GM19193 (cell line): ENCODE measurements around the gene GEMIN8.

Experiments
- POLR2A ChIP-seq: IDR thresholded peaks from 4 replicates; pipeline ENCODE4 v1.6.1; 2011; ENCODE audit not compliant: insufficient read depth, insufficient read length; ENCODE audit errors: extremely low read depth

Gene GEMIN8

DNA sequence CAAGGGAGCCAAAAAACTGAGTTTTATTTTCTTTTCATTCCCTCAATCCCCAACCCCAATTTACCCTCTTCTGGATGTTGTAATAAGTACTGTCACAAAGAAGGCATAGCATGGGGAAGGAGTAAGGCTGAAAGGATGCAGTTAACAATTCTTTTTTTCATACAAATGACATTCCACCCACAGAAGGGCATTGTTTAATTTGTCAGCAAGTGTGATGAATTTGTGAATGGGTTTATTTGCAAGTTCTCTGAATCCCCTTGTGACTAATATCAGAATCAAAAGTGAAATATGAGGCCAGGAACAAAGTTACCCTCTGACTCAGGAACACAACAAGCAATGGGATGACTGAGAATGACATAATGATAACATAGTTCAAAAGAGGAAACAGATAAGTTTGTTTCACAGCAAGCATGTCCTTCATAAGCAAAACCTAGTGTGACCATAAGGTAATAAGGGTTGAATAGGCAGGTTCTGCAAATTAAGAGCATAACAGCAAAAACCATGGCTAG lies 2.1 kb downstream of the GEMIN8 start:
- TF ChIP-seq POLR2A: no peak

GRCh38 chrX:14027036-14027435 lies 2.7 kb downstream of the GEMIN8 start:
- no peak for TF ChIP-seq POLR2A

DNA sequence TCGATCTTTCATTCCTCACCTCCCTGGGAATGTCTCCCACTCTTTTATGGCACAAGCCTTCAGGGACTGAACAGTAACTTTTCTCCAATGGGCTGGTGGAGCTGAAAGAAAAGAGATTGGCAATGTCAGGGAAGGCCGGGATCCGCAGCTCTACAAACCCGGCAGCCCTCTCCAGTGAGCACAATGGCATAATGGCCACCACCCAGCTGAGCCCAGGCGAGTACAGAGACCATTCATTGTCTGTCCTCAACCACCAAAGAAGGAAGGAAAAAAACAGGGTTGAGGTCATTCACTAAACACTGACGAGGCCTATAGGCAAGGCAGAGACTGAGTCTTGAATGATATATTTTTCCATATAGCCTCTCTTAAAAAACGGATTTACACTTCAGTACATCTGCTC lies 3.6 kb downstream of the GEMIN8 start:
- TF ChIP-seq POLR2A: no peak

- no peak for TF ChIP-seq POLR2A
Measured at GRCh38 chrX:14022019-14022418, 7.7 kb downstream of the GEMIN8 start.

DNA sequence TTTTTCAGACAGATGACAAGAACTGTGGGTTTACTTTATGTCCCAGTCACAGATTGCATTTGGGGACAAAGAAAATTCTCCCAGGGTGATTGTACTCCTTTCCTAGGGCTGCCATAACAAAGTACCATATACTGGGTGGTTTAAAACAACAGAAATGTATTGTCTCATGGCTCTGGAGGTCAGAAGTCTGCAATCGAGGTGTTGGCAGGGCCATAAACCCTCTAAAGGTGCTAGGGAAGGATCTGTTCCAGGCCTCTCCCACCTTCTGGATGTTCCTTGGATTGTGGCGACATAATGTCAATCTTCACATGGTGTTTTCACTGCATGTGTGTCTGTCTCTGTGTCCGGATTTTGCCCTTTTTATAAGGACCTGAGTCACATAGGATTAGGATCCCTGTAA lies 12.3 kb downstream of the GEMIN8 start:
- no peak for TF ChIP-seq POLR2A

DNA sequence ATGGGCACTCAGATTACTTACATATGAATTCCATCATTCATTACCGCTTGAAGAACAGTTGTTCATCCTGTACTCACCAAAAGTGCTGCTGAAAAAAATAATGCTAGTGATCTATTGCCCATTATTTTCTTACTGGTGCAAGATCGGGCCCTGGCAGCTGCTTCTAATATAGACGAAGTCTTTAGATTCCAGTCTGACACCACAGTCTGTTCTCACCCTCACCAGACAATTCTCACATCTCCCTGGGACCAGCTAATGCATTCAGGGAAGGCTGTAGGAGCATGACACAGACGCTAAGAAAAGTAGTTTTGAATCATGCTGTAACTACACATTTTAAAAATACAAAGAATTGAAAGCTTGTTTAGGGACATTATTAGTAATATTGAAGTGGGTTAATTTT lies 13.8 kb downstream of the GEMIN8 start:
- TF ChIP-seq POLR2A: no peak

GRCh38 chrX:14015294-14015693 lies 14.4 kb downstream of the GEMIN8 start:
- TF ChIP-seq POLR2A: no peak

DNA sequence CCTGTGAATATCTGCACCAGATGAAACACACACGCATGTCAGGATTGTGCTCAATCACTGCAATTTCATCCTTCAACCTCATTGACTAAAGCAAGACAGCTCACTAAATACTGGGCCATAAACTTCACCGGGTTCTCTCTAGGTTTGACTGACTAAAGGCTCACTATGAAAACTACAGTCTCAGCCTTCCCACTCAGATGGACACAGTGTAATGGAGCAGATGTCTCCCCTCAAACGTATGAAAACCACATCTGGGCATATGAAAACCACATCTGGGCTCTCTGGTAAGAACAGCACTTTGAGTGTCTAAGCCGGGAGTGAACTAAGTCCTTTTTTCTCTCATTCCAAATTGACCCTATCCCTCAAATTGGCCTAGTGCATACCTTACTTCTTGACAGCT lies 15.2 kb downstream of the GEMIN8 start:
- TF ChIP-seq POLR2A: no peak

- no peak for TF ChIP-seq POLR2A
Measured at GRCh38 chrX:14013054-14013453, 16.6 kb downstream of the GEMIN8 start.

DNA sequence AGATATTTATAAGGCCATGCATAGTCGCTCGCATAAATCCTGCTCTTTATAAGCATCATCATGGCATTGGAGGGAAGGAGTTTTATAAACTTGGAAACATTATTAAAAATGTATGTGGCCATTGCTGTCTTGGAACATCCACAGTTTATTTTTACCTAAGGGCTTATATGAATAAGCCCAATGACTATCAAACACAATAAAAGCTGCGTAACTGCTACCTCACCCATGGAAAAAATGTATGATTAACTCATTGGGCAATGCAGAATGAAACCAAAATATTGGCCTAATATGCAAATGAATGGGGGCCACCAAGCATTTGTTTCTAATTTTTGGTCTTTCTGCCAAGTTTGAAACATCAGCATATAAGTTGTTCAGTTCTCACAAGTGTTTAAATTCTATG lies 19.1 kb downstream of the GEMIN8 start:
- TF ChIP-seq POLR2A: no peak

DNA sequence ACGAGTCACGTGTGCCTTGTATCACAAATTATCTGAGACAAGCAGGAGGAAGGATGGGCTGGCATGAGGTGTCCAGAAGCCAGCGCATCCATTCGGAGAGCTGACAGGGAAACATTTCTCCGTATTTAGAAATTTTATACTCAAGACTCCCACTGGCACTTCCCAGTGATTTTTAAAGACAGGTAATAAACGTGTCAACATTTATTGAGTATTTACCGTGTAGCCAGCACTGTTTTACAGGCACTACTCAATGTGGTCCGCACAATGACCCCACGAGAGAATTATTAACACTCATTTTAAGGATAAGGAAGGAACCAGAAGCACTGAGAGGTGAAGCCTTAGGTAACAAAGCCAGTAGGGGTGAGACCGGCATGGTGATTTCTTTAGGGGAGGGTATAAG lies 23.2 kb downstream of the GEMIN8 start:
- no peak for TF ChIP-seq POLR2A

- no peak for TF ChIP-seq POLR2A
Measured at GRCh38 chrX:14003876-14004425, 25.7 kb downstream of the GEMIN8 start.

GRCh38 chrX:14003028-14003427 lies 26.7 kb downstream of the GEMIN8 start:
- TF ChIP-seq POLR2A: no peak

- no peak for TF ChIP-seq POLR2A
Measured at GRCh38 chrX:13996650-13997049, 33.0 kb downstream of the GEMIN8 start.

DNA sequence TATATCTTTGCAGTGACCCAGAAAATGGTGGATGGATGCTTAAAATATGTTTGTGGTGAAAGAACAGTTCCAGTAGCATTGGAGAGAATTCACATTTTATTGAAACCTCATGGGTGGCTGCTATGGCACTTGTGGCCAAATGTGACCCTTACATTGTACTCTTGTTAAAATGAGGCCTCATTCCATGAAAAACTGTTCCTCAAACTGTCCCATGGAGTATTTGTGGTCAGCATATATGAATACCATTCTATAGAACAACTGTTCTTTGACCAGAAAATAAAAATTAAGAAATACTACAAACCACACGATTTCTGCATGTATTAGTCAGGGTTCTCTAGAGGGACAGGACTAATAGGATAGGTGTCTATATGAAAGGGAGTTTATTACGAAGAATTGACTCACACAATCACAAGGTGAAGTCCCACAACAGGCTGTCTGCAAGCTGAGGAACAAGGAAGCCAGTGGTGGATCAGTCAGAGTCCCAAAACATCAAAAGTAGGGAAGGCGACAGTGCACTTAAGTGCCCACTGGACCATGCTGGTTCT lies 35.1 kb downstream of the GEMIN8 start:
- TF ChIP-seq POLR2A: no peak

DNA sequence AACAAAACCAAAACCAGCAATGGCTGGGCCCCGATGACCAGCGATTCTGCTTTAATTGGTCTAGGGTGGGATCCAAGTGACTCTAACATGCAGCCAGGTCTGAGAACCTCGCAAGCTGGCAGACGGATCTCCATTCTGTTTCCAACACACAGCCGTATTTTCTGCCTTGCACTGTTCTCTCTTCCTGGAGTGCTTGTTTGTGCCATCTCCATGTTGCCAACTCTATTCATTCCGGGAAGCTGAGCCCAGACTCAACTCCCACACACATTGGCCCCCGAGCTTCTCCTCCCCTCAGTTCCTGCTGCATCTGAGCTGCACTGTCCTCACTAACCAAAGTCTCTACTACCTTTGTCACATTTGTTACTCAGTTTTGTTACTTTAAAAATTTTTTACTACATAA lies 35.6 kb downstream of the GEMIN8 start:
- no peak for TF ChIP-seq POLR2A
